Lower leg skin (tissue), 3 donors: ENCODE measurements around the gene C1orf115.

Experiments
- POLR2A ChIP-seq, 2 donors: fragments of 450-650 bp; IDR thresholded peaks; one replicate each; pipeline ENCODE4 v1.6.1; 2016 to 2017; ENCODE audit warnings: antibody characterized with exemption in 2 of 2, mild to moderate bottlenecking in 1 of 2, moderate library complexity in 1 of 2
- TF ChIP-seq, protein P1 (sequence below), 3 donors: fragments of 450-650 bp; IDR thresholded peaks; one replicate each; pipeline ENCODE4 v1.5.1; 2016; ENCODE audit warnings: antibody characterized with exemption in 3 of 3, mild to moderate bottlenecking in 3 of 3, moderate library complexity in 2 of 3

DNA sequence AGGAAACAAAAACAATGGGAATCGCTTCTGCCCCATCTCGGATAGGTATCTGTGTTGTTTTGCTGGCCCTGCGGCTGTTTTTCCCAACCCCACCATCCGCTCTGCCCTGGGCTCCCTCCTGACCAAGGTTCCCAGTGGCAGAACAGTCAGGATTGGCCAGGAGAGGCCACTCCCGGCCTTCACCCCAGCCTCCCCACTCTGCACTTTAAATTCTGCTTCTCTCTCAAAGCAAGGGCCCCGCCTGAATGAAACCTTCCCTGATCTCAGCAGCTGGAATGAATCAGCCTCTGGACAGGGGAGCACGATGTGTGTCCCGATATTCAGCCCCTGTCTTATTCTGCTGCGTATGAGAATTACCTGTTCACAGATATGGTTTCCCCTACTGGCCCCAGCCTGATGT is 16.3 kb downstream of the C1orf115 start:
- TF ChIP-seq, protein P1, sequence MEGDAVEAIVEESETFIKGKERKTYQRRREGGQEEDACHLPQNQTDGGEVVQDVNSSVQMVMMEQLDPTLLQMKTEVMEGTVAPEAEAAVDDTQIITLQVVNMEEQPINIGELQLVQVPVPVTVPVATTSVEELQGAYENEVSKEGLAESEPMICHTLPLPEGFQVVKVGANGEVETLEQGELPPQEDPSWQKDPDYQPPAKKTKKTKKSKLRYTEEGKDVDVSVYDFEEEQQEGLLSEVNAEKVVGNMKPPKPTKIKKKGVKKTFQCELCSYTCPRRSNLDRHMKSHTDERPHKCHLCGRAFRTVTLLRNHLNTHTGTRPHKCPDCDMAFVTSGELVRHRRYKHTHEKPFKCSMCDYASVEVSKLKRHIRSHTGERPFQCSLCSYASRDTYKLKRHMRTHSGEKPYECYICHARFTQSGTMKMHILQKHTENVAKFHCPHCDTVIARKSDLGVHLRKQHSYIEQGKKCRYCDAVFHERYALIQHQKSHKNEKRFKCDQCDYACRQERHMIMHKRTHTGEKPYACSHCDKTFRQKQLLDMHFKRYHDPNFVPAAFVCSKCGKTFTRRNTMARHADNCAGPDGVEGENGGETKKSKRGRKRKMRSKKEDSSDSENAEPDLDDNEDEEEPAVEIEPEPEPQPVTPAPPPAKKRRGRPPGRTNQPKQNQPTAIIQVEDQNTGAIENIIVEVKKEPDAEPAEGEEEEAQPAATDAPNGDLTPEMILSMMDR (IDR thresholded peaks at IDR 0.05): no peak
- TF ChIP-seq POLR2A (IDR thresholded peaks at IDR 0.05): no peak
